GM06990 (cell line): ENCODE results near the gene RTF1.
A peak's percentile ranks its signal among the peaks of the same experiment; 100 is the strongest.
"Not testable (repeated sequence)": the region's sequence is repeated elsewhere in the genome, so short reads cannot be mapped to it uniquely, and the experiment has no call there.

Experiments
- DNase-seq: peaks from one replicate; pipeline ENCODE4 v3.0.0-alpha.2; 2011; ENCODE audit not compliant: insufficient read length; ENCODE audit errors: extremely low read depth
- H3K27me3 ChIP-seq: replicated peaks from 2 replicates; pipeline ENCODE4 v1.6.0; 2011; ENCODE audit warnings: low read length; ENCODE audit not compliant: control insufficient read depth, insufficient read depth
- H3K36me3 ChIP-seq: 2 replicates; pipeline ENCODE4 v1.5.1; 2011; ENCODE audit warnings: low read length; ENCODE audit not compliant: control insufficient read depth, insufficient read depth
- H3K4me3 ChIP-seq: replicated peaks from 2 replicates; pipeline ENCODE4 v1.5.1; 2011; ENCODE audit warnings: low read depth, mild to moderate bottlenecking, control low read depth, low read length
- TF ChIP-seq, protein P1 (sequence below): IDR thresholded peaks from 2 replicates; pipeline ENCODE4 v1.5.1; 2011; ENCODE audit warnings: low read length, control low read depth, mild to moderate bottlenecking, inconsistent platforms; ENCODE audit not compliant: insufficient read depth, poor library complexity, severe bottlenecking

RTF1 gene

DNA sequence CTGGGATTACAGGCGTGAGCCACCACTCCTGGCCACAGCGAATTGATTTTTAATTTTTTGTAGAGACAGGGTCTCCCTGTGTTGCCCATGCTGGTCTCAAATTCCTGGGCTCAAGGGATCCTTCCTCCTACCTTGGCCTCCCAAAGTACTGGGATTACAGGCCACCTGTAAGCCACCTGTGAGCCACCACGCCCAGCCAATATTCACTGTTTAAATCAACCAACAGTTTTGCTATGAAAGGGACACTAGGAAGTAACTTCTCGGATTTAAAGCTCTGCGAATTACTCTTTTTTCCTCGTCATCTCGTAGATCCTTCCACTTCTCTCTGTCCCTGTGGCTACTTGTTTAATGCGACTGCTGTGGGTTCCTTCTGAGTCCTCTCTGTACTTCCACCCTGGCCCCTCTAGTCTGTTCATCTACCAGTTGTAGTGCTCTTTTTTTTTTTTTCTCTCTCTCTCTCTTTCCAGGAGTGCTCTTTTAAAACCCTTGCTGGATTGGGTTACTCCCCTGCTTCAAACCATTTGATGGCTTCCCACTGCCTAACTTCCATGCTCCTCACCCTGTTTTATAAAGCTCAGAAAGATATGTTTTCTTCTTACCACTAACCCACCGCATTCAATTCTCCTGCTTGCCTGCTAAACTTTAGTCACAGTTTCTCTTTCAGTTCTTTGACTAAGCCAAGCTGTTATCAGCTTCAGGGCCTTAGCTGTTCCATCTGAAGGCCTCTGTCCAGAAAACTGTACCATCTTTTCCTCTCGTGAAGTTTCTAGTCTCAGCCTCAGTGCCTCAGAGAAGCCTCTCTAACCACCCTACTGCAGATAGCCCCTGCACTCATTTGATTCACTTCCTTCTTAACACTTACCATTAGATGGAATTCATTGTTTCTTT, 12.4 kb downstream of the RTF1 start:
- Histone ChIP-seq H3K4me3 (peak overlapping the region; percentile 44), H3K36me3 (no peaks in the 10 kb centered on the region; the same call in 1 of the 2 replicates), H3K27me3 (no peaks in the 10 kb centered on the region)
- TF ChIP-seq, protein P1, sequence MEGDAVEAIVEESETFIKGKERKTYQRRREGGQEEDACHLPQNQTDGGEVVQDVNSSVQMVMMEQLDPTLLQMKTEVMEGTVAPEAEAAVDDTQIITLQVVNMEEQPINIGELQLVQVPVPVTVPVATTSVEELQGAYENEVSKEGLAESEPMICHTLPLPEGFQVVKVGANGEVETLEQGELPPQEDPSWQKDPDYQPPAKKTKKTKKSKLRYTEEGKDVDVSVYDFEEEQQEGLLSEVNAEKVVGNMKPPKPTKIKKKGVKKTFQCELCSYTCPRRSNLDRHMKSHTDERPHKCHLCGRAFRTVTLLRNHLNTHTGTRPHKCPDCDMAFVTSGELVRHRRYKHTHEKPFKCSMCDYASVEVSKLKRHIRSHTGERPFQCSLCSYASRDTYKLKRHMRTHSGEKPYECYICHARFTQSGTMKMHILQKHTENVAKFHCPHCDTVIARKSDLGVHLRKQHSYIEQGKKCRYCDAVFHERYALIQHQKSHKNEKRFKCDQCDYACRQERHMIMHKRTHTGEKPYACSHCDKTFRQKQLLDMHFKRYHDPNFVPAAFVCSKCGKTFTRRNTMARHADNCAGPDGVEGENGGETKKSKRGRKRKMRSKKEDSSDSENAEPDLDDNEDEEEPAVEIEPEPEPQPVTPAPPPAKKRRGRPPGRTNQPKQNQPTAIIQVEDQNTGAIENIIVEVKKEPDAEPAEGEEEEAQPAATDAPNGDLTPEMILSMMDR, result no peak
- DNase-seq, result peak; percentile 59

- no peaks in the 10 kb centered on the region for H3K27me3 ChIP-seq
- H3K36me3 ChIP-seq, result no peaks in the 10 kb centered on the region; the same call in 1 of the 2 replicates
- TF ChIP-seq, protein P1, result no peak
- no peak for DNase-seq
- no peak overlapping the region for H3K4me3 ChIP-seq
Measured at GRCh38 chr15:41435037-41435786, 18.3 kb downstream of the RTF1 start.

- H3K4me3 ChIP-seq, result no peak overlapping the region
- H3K36me3 ChIP-seq, result no peaks in the 10 kb centered on the region; the same call in 1 of the 2 replicates
- TF ChIP-seq, protein P1, result no peak
- no peaks in the 10 kb centered on the region for H3K27me3 ChIP-seq
- DNase-seq, result no peak
Measured at GRCh38 chr15:41437448-41437847, 20.6 kb downstream of the RTF1 start.

- TF ChIP-seq, protein P1, result no peak
- H3K27me3 ChIP-seq, result no peaks in the 10 kb centered on the region
- no peak overlapping the region for H3K4me3 ChIP-seq
Measured at GRCh38 chr15:41438206-41438605, 21.3 kb downstream of the RTF1 start.

GRCh38 chr15:41438745-41439144, 21.9 kb downstream of the RTF1 start:
- TF ChIP-seq, protein P1, result peak; percentile 5
- not testable (repeated sequence) for DNase-seq, H3K36me3 ChIP-seq, H3K27me3 ChIP-seq, H3K4me3 ChIP-seq

More at GRCh38 chr15:41438206-41438605, 21.3 kb downstream of the RTF1 start:
- DNase-seq, result no peak
- no peaks in the 10 kb centered on the region; the same call in 1 of the 2 replicates for H3K36me3 ChIP-seq
